Measurements from ENCODE around the gene PHETA2.

Gene PHETA2

DNA sequence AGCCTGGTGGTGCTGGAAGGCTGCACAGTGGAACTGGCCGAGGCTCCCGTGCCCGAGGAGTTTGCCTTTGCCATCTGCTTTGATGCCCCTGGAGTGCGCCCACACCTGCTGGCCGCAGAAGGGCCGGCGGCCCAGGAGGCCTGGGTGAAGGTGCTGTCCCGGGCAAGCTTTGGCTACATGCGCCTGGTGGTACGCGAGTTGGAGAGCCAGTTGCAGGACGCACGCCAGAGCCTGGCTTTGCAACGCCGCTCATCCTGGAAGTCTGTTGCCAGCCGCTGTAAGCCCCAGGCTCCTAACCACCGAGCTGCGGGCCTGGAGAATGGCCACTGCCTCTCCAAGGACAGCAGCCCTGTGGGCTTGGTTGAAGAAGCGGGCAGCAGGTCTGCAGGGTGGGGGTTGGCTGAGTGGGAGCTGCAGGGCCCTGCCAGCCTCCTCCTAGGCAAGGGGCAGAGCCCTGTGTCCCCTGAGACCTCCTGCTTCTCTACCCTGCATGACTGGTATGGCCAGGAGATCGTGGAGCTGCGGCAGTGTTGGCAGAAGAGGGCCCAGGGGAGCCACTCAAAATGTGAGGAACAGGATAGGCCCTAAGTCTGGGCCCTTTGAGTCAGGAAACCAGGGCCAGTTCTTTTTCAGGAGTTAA lies 3.6 kb downstream of the PHETA2 start:
- Histone ChIP-seq H3K27ac (ENCODE audit: insufficient read depth, low read length, poor library complexity, severe bottlenecking) (no peak overlapping the region), H3K4me1 (ENCODE audit: control insufficient read depth, insufficient read depth, low read length, poor library complexity, severe bottlenecking) (peaks cover 28% of the 10 kb centered on the region), H3K36me3 (ENCODE audit: control insufficient read depth, insufficient read depth, low read length) (no peaks in the 10 kb centered on the region), H3K27me3 (replicated peaks; ENCODE audit: control insufficient read depth, insufficient read depth, low read length, poor library complexity, severe bottlenecking) (no peaks in the 10 kb centered on the region), H3K4me3 (ENCODE audit: insufficient read depth, low read depth, low read length, poor library complexity, severe bottlenecking) (no peak overlapping the region), H3K9me3 (ENCODE audit: control insufficient read depth, low read length) (no peaks in the 10 kb centered on the region)
- no peak for DNase-seq

DNA sequence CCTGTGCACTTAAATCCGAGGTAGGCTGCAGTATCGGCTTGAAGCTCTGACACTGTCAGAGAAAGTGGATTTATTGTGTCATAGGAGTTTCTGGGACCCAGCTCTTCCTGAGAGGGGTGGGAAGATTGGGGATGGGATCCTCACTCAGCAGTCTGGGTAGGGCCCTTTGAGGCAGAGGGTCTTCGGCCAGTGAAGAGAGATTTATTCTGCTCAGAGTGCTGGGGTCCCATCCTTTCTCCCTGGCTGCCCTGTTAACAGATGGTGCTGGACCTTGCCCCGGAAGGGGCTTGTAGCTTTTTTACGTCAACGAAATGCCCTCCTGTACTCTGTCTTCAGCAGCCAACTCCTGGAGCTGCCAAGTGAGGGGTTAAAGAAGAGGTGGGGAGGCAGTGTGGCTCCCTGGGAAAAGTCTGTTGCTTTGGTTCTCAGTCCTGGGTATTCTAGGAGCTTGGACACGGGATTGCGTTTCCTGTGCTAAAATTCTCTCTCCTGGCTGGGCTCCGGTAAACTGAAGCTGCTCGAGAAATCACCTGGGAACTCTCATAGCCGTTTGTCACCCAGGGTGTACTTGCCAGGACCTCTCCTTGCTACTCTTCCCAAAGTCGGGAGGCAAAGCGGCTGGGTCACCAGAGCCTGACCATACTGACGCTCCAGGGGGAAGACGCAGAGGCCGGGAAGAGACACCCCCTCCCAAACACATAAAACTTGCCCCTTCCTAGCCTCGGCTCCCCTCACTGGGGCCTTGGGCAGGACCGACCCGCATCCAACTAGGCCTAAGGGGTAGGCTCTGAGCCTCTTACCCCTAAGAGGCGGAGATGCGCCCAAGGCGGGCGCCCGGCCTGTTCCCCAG lies 4.6 kb downstream of the PHETA2 start:
- Histone ChIP-seq H3K27ac (ENCODE audit: insufficient read depth, low read length, poor library complexity, severe bottlenecking) (peak overlapping the region; percentile 98), H3K36me3 (ENCODE audit: control insufficient read depth, insufficient read depth, low read length) (peaks cover 4% of the 10 kb centered on the region), H3K4me1 (ENCODE audit: control insufficient read depth, insufficient read depth, low read length, poor library complexity, severe bottlenecking) (peaks cover 27% of the 10 kb centered on the region), H3K27me3 (replicated peaks; ENCODE audit: control insufficient read depth, insufficient read depth, low read length, poor library complexity, severe bottlenecking) (no peaks in the 10 kb centered on the region), H3K9me3 (ENCODE audit: control insufficient read depth, low read length) (no peaks in the 10 kb centered on the region), H3K4me3 (ENCODE audit: insufficient read depth, low read depth, low read length, poor library complexity, severe bottlenecking) (peak overlapping the region; percentile 91)
- DNase-seq = no peak

DNA sequence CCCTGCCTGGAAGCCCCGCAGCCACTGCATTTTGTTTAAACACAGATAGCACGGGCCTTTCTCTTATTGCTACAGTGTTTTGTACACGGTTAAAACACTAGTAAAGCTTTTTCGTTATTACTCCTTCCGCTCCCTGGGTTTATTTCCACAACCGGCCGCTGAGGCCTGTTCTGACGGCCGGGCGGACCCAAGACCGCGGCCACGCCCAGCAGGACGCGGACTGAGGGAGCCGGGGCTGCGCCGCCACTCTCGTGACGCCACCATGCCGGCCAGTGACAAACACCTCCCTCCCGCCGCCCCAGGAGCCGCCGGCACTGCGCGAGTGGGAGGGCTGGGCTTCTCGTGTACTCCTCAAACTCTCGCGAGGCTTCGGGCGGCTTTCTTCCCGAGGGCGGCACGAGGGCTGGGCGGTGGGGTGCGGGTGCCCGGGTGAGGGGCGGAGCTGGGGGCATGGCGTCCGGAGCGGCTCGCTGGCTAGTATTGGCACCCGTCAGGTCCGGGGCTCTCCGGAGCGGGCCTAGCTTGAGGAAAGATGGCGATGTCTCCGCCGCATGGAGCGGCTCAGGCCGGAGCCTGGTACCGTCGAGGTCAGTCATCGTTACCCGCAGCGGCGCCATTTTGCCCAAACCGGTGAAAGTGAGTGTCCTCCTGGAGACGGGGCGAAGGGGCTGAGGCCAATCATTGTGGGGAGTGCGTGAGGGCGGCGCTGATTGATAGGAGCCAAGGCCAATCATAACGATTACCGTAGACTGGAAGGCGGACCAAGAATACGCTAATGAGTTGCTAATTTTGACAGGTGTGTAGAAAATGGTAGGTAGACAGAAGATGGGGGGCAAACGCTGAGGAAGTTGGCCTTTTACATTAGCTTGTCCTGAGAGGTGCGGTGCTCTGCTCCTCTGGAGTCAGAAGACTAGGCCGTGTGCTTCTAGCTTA lies 5.5 kb downstream of the PHETA2 start, which contains the start of gene SMDT1:
TSS of gene SMDT1 (plus strand) at position 382 of the 933 bp plus-strand sequence. CDS start at position 451, 69 bp downstream.
- H3K4me3 ChIP-seq (ENCODE audit: insufficient read depth, low read depth, low read length, poor library complexity, severe bottlenecking) = peak within 1 kb of the TSS; percentile 91
- no peaks in the 10 kb centered on the region for H3K9me3 ChIP-seq (ENCODE audit: control insufficient read depth, low read length)
- peak; percentile 96 to 98 (median 96) for DNase-seq
- peak within 1 kb of the TSS; percentile 98 for H3K27ac ChIP-seq (ENCODE audit: insufficient read depth, low read length, poor library complexity, severe bottlenecking)
- H3K27me3 ChIP-seq (replicated peaks; ENCODE audit: control insufficient read depth, insufficient read depth, low read length, poor library complexity, severe bottlenecking) = no peaks in the 10 kb centered on the region
- H3K36me3 ChIP-seq (ENCODE audit: control insufficient read depth, insufficient read depth, low read length) = peaks cover 9% of the 10 kb centered on the region
- peaks cover 18% of the 10 kb centered on the region for H3K4me1 ChIP-seq (ENCODE audit: control insufficient read depth, insufficient read depth, low read length, poor library complexity, severe bottlenecking)

DNA sequence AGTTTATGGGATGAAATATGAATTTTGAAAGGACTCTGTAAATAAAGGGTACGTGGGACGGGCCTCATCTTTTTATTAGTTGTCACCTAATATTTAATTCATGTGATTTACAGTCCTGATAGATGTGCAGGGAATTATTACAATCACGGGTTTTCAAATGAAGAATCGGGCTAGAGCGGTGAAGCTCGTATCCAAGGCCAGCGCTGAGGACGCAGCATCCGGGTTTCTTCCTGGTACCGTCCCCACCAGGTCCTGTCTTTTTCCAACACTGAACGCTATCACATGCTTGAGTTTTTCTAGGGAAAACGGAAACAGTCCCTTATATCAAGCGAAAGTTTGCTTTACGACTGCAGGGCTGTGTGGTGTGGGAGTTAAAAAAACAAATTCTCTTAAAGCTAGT lies 6.2 kb downstream of the PHETA2 start:
- Histone ChIP-seq H3K36me3 (ENCODE audit: control insufficient read depth, insufficient read depth, low read length) (peaks cover 15% of the 10 kb centered on the region), H3K4me1 (ENCODE audit: control insufficient read depth, insufficient read depth, low read length, poor library complexity, severe bottlenecking) (peaks cover 13% of the 10 kb centered on the region), H3K9me3 (ENCODE audit: control insufficient read depth, low read length) (no peaks in the 10 kb centered on the region), H3K27me3 (replicated peaks; ENCODE audit: control insufficient read depth, insufficient read depth, low read length, poor library complexity, severe bottlenecking) (no peaks in the 10 kb centered on the region), H3K4me3 (ENCODE audit: insufficient read depth, low read depth, low read length, poor library complexity, severe bottlenecking) (peak overlapping the region; percentile 91), H3K27ac (ENCODE audit: insufficient read depth, low read length, poor library complexity, severe bottlenecking) (peak overlapping the region; percentile 98)
- no peak for DNase-seq

DNA sequence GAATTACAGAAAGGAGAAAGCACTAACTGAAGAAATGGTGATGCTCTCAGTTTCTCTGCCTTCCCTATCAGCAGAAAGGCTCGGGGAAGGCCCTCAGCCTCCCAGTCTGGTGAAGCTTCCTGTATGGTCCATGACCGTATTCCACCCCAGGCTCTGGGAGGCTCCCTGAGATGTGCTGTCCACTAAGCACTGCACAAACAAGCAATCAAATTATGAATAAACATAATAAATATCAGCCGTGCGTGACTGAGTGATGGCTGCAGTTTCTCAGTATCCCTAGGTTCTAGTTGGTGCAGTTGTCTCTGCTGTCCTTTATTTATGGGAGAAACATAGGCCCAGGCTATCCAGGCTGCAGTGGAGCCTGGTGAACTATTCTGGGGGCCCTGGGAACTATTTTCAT lies 9.1 kb downstream of the PHETA2 start:
- Histone ChIP-seq H3K27ac (ENCODE audit: insufficient read depth, low read length, poor library complexity, severe bottlenecking) (no peak overlapping the region), H3K4me1 (ENCODE audit: control insufficient read depth, insufficient read depth, low read length, poor library complexity, severe bottlenecking) (peaks cover 13% of the 10 kb centered on the region), H3K36me3 (ENCODE audit: control insufficient read depth, insufficient read depth, low read length) (peaks cover 32% of the 10 kb centered on the region), H3K9me3 (ENCODE audit: control insufficient read depth, low read length) (no peaks in the 10 kb centered on the region), H3K4me3 (ENCODE audit: insufficient read depth, low read depth, low read length, poor library complexity, severe bottlenecking) (no peak overlapping the region), H3K27me3 (replicated peaks; ENCODE audit: control insufficient read depth, insufficient read depth, low read length, poor library complexity, severe bottlenecking) (no peaks in the 10 kb centered on the region)
- no peak for DNase-seq

- H3K36me3 ChIP-seq (ENCODE audit: control insufficient read depth, insufficient read depth, low read length) = peaks cover 32% of the 10 kb centered on the region
- no peaks in the 10 kb centered on the region for H3K27me3 ChIP-seq (replicated peaks; ENCODE audit: control insufficient read depth, insufficient read depth, low read length, poor library complexity, severe bottlenecking)
- peaks cover 14% of the 10 kb centered on the region for H3K4me1 ChIP-seq (ENCODE audit: control insufficient read depth, insufficient read depth, low read length, poor library complexity, severe bottlenecking)
- DNase-seq = no peak
- H3K27ac ChIP-seq (ENCODE audit: insufficient read depth, low read length, poor library complexity, severe bottlenecking) = no peak overlapping the region
- H3K9me3 ChIP-seq (ENCODE audit: control insufficient read depth, low read length) = no peaks in the 10 kb centered on the region
- no peak overlapping the region for H3K4me3 ChIP-seq (ENCODE audit: insufficient read depth, low read depth, low read length, poor library complexity, severe bottlenecking)
These were observed 10.8 kb downstream of the PHETA2 start for GRCh38 chr22:42084874-42085273.

GRCh38 chr22:42086051-42086450 lies 12.0 kb downstream of the PHETA2 start:
- Histone ChIP-seq H3K4me1 (ENCODE audit: control insufficient read depth, insufficient read depth, low read length, poor library complexity, severe bottlenecking) (peaks cover 8% of the 10 kb centered on the region), H3K36me3 (ENCODE audit: control insufficient read depth, insufficient read depth, low read length) (peaks cover 32% of the 10 kb centered on the region), H3K27ac (ENCODE audit: insufficient read depth, low read length, poor library complexity, severe bottlenecking) (no peak overlapping the region), H3K4me3 (ENCODE audit: insufficient read depth, low read depth, low read length, poor library complexity, severe bottlenecking) (no peak overlapping the region), H3K9me3 (ENCODE audit: control insufficient read depth, low read length) (no peaks in the 10 kb centered on the region), H3K27me3 (replicated peaks; ENCODE audit: control insufficient read depth, insufficient read depth, low read length, poor library complexity, severe bottlenecking) (no peaks in the 10 kb centered on the region)
- DNase-seq = no peak

GRCh38 chr22:42090596-42091454 lies 16.8 kb downstream of the PHETA2 start, which contains the start of gene NDUFA6:
Gene NDUFA6, minus strand, starts transcription at chr22:42090772. Its CDS starts 28 bp downstream, at chr22:42090744.
- peak; percentile 97 to 99 (median 98) for DNase-seq
- Histone ChIP-seq H3K27me3 (replicated peaks; ENCODE audit: control insufficient read depth, insufficient read depth, low read length, poor library complexity, severe bottlenecking) (no peaks in the 10 kb centered on the region), H3K9me3 (ENCODE audit: control insufficient read depth, low read length) (no peaks in the 10 kb centered on the region), H3K36me3 (ENCODE audit: control insufficient read depth, insufficient read depth, low read length) (peaks cover 12% of the 10 kb centered on the region), H3K4me3 (ENCODE audit: insufficient read depth, low read depth, low read length, poor library complexity, severe bottlenecking) (peak within 1 kb of the TSS; percentile 82), H3K4me1 (ENCODE audit: control insufficient read depth, insufficient read depth, low read length, poor library complexity, severe bottlenecking) (peaks cover 15% of the 10 kb centered on the region), H3K27ac (ENCODE audit: insufficient read depth, low read length, poor library complexity, severe bottlenecking) (peak within 1 kb of the TSS; percentile 98)

DNA sequence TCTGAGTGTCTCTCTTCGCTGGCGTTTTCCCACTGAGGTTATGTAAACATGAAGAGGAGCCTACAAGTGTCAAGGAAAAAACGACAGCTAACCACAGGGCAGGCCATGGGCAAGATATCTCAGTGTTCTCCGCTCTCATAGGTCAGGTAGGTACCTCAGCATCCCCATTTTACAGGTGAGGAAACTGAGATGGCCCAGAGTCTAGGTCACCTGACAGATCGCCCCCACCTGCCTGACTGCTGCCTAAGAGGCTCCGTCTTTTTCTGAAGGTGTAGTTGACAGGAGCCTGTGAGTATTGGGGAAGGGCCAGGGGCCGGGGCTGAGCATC lies 17.4 kb downstream of the PHETA2 start:
- H3K27me3 ChIP-seq (replicated peaks; ENCODE audit: control insufficient read depth, insufficient read depth, low read length, poor library complexity, severe bottlenecking) = no peaks in the 10 kb centered on the region
- peak overlapping the region; percentile 92 for H3K27ac ChIP-seq (ENCODE audit: insufficient read depth, low read length, poor library complexity, severe bottlenecking)
- no peak for DNase-seq

More for the DNA sequence above, 17.4 kb downstream of the PHETA2 start:
- H3K9me3 ChIP-seq (ENCODE audit: control insufficient read depth, low read length) = no peaks in the 10 kb centered on the region
- H3K4me3 ChIP-seq (ENCODE audit: insufficient read depth, low read depth, low read length, poor library complexity, severe bottlenecking) = peak overlapping the region; percentile 82
- H3K4me1 ChIP-seq (ENCODE audit: control insufficient read depth, insufficient read depth, low read length, poor library complexity, severe bottlenecking) = peaks cover 15% of the 10 kb centered on the region
- peaks cover 6% of the 10 kb centered on the region for H3K36me3 ChIP-seq (ENCODE audit: control insufficient read depth, insufficient read depth, low read length)
